ENCODE results near the gene USB1.

Gene USB1

DNA sequence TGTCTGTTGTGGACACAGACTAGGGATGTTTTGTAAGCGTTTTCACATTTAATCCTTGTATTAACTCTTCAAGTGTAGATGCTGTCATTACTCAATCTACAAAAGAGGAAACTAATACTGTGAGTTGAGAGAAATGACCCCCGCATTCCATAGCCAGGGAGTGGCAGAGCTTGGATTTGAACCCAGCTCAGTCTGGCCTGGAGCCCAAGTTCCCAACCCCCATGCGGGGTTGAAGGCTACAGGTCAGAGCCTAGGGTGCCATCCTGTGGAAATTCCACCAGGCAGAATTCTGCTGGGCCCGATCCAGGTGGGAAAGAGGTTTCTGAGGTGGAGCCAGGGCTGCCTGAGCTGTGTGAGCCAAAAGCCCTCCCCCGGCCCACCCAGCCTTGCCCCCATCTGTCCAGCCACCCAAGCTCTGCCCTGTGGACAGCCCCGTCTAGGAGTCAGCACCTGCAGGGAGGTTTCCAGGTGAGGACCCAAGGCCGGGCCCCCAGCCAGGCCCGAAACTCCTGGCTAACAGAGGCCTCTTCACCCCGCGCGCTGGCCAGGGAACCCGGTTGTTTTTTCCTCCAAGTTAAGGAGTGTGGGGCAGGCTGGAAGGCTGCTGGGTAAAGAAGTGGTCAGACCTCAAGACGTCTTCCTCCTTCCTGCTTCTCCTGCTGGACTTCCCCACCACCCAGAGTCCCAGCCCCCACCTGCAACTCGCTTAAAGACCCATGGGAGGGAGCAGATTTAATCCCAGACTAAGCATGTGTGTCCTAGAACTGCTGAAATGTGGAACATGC is 30.0 kb downstream of the USB1 start:
- H3K4me3 ChIP-seq (ENCODE audit: low read depth, low read length) = no peak overlapping the region

DNA sequence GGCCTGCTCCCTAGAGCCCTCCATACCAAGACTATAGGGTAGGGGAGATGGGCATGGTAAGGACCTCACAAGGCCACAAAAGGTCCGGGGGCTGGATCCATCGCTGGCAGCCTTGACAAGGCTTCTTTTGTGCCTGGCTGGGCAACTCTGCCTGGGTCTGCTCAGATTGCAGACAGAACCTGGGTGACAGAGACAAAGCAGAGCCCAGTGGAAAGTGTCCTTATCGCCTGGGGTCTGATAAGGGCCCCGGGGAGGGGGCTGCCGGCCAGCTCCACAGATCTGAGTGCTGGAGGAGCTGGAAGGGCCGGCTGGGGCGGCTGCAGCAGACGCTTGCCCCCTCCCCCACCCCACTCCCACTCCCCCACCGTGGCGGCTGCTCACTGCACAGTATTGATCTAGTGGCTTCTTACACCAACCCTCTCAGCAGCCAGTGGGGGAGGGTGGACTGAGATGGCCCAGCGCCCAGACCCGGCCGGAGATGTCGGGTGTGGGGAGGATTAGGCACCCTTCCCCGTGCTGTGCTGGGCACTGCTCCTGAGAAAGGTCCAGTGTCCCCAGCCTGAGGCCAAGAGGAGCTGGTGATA is 31.6 kb downstream of the USB1 start:
- no peak overlapping the region for H3K4me3 ChIP-seq (ENCODE audit: low read depth, low read length)

DNA sequence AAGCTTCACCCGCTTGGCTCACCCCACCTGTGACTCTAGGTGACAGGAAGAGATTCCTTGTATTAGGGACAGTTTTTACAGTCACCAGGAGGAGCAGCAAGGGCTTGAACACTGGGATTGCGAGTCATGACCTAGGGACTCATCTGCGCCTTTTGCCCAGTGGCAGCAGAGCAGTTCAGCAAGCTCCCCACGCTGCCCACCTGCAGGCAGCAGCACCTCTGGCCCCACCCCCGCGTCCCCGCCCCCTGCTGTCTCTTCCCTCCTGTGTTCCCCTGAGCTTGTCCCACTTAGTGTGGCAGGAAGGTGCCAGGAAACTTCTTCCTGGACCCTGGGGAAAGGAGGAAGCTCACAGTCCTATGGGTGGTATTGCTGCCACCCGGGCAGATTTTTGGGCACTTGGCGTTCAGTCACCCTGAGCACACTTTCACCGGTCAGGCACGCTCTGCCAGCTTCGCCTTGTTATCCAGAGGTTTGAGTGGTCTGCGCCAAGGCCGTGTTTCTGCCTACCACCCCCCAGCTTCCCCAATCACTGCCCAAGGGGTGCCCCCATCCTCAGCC is 33.0 kb downstream of the USB1 start:
- no peak overlapping the region for H3K4me3 ChIP-seq (ENCODE audit: low read depth, low read length)

DNA sequence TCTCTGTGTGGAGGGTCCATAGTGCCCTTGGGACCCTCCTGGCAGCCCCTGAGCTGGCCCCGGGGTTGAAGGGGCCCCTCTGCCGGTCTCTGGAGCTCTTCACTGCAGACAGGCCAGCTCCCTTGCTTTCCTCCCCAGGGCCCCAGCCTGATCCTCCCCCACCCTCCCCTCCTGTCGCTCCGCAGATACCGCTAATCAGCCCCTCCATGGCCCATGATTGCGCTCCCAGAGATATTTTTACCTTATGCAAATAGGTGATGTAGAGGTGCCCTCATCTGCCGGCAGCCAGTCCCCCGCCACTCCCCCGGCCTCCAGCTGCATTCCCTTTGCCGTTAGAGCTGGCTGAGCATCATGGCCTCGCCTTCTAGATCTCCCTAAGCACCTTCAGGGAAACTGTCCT is 33.6 kb downstream of the USB1 start:
- H3K4me3 ChIP-seq (ENCODE audit: low read depth, low read length) = no peak overlapping the region

DNA sequence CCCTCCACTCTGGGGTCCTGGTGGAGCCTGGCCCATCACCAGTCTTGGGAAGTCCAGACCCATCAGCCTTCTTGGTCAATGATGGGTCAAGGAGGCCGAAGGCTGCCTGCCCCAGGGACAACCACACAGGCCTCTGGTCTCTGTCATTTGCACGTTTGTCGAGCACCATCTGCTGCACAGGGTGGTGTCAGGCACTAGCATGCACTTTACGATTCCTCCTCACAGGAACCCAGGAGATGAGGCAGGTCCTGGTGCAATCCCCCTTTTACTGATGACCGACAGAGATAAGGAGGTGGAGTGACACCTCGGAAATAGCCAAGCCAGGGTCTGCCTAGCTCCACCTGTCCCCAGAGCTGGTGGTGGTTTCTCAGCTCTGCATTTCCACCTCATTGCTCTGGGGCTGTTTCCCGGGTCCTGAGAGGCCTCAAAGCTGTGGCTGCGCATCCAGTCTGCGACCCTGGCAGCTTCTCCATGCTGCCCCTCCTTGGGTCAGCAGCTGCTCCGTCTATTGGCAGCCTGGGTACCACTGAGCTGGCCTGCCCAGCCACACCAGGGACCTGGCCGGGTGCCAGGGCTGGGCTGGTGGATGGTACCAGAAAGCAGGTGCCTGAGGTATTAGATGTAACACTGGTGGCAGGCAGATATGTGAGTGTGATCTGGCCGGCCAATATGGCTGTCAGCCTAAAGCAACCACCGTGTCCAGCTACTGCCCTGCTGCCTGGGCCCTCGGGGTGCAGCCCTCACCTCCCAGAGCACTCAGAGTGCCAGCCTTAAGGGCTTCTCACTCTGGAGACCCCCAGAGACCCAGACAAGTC is 34.4 kb downstream of the USB1 start:
- no peak overlapping the region for H3K4me3 ChIP-seq (ENCODE audit: low read depth, low read length)

DNA sequence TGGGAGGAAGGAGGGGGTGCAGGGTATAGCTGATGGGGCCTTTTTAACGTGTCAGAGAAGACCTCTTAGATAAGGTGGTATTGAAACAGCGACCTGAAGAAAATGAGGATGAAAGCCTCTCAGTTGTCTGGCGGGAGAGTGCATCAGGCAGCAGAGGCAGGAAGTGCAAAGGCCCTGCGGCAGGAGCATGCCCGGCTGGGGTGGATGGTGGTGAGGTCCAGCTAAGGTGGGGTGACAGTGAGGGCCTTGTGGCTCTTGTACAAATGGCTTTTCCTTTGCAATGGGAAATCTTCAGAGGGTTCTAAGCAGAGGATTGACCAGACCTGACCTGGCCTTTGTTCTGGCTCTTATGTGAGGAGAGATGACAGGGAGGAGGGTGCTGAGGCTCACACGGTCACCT is 35.7 kb downstream of the USB1 start:
- H3K4me3 ChIP-seq (ENCODE audit: low read depth, low read length) = no peak overlapping the region

DNA sequence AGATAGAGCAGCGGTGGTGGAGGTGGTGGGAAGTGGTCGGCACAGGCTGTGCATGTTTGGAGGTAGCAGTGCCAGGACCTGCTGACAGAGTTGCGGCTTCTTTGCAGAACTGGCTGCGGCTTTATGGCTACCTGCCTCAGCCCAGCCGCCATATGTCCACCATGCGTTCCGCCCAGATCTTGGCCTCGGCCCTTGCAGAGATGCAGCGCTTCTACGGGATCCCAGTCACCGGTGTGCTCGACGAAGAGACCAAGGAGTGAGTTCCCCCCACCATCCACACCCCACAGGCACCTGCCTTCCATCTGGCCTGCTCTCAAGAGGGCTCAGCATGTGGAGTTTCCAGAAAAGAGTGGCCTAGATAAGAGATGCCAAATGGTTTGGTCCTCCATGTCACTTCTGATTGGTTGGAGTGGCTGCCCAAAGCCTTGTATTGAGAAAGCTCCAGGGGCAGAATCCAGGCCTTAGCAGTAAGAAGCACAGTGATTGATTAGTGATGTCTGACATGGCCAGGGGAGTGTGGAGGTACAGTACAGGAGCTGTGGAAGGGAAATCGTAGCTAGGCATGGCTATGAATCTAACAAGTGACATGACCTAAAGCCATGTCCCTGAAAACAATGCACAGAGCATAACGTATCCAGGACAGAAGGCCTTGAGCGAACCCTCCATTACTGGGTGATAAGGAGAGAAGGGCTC is 36.3 kb downstream of the USB1 start:
- no peak overlapping the region for H3K4me3 ChIP-seq (ENCODE audit: low read depth, low read length)

DNA sequence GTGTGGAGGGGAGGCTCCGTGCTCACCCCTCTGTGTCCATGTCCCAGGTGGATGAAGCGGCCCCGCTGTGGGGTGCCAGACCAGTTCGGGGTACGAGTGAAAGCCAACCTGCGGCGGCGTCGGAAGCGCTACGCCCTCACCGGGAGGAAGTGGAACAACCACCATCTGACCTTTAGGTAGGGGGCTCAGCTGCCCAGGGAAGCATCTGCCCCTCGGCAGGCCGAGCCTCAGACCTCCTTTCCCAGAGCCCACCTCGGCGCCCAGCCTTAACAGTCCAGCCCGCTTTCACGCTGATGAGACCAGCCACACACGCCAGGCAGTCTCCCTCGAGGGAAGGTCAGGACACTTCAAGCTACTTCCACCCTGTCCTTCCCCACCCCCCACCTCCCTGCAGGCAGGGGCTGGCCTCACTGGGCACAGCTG is 37.0 kb downstream of the USB1 start:
- no peak overlapping the region for H3K4me3 ChIP-seq (ENCODE audit: low read depth, low read length)

DNA sequence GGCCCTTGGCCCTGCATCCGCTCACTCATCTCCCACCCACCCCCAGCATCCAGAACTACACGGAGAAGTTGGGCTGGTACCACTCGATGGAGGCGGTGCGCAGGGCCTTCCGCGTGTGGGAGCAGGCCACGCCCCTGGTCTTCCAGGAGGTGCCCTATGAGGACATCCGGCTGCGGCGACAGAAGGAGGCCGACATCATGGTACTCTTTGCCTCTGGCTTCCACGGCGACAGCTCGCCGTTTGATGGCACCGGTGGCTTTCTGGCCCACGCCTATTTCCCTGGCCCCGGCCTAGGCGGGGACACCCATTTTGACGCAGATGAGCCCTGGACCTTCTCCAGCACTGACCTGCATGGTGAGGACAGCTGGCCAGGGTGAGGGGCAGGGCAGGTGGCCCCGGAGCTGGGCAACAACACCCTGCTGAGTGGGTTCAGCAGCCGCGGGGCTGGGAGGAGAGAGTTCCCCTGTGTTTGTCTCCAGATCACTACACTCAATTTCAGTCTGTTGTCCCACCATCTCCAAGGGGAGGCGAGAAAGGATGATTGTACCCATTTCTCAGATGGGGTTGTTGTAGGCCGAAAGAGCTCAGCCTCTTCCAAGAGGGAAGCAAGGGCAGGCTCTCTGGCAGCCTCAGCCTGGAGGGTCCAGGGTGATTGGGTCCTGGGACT is 38.8 kb downstream of the USB1 start:
- H3K4me3 ChIP-seq (ENCODE audit: low read depth, low read length) = no peak overlapping the region

DNA sequence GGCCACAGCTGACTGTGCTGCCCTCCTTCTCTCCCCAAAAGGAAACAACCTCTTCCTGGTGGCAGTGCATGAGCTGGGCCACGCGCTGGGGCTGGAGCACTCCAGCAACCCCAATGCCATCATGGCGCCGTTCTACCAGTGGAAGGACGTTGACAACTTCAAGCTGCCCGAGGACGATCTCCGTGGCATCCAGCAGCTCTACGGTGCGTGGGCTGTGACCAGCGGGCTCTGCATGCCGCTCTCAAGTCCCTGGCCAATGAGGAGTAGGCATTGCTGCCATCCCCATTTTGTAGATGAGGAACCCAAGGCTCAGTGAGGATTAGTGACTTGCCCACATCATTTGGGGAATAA is 39.3 kb downstream of the USB1 start:
- H3K4me3 ChIP-seq (ENCODE audit: low read depth, low read length) = no peak overlapping the region

DNA sequence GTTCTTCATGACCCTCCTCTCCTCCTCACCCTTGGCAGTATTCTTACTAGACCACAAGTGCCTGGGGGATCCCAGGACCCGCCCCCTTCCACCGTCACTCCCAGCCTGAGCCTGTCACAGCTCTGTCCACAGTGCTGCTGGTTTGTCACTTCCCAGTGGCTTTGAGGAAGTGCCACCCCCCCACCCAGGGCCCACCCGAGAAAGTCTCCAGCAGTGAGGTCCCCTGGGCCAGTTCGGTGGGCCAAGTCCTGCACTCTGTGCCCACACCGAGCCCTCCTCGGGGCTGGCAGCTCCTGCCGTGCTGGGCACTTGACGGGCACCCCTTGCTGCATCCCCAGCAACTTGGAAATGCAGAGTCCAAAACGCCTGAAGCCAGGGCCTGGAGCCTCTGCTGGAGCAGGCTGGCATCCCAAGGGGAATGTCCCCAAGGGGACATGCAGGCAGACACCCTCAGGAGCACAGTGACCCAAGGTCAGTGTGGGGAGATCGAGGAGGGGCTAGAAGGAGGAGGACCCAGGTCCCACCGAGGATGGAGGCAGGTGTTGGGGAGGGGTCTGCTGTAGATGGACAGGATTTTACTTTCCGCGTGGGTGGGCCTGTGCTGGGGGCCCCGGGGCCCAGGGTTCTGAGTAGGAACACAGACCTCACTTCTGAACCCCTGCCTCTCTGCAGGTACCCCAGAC is 39.9 kb downstream of the USB1 start:
- H3K4me3 ChIP-seq (ENCODE audit: low read depth, low read length) = no peak overlapping the region

DNA sequence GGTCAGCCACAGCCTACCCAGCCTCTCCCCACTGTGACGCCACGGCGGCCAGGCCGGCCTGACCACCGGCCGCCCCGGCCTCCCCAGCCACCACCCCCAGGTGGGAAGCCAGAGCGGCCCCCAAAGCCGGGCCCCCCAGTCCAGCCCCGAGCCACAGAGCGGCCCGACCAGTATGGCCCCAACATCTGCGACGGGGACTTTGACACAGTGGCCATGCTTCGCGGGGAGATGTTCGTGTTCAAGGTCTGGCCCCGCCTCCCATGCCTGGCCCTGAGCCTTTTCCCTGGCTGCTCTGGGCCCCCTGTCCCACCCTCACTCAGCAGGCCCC is 40.4 kb downstream of the USB1 start:
- no peak overlapping the region for H3K4me3 ChIP-seq (ENCODE audit: low read depth, low read length)

DNA sequence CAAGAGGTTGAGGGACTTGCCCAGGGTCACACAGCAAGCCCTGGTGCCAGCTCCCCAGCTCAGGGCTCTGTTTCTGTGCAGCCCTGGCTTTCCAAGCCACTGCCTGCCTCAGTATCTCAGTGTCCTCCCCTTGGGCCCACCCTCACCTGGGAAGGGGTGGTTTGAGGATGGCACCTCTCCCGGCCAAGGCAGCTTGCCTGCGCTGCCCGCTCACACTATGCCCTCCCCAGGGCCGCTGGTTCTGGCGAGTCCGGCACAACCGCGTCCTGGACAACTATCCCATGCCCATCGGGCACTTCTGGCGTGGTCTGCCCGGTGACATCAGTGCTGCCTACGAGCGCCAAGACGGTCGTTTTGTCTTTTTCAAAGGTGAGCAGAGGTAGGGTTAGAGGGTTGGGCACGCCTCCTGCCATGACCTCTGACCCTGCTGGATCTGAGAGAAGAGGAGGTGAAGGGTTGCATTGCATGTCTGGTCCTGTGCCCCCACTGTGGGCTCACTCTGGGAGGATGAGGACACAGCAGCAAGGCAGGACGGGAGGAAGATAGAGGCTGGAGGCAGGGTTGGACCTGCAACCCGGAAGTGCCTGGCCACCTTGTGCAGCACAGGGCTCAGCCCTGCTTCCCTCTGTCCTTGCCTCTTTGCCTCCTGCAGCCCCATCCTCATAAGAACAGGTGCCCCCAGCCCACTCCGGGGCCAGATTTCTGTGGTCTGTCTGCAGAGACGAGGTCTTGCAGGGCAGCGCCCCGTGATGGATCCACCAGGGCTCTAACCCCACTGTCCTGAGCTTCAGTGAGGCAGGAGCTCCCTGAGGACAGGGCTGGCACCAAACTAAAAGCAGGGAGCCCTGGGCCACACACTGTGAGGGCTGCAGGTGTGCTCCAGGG is 41.0 kb downstream of the USB1 start:
- no peak overlapping the region for H3K4me3 ChIP-seq (ENCODE audit: low read depth, low read length)

DNA sequence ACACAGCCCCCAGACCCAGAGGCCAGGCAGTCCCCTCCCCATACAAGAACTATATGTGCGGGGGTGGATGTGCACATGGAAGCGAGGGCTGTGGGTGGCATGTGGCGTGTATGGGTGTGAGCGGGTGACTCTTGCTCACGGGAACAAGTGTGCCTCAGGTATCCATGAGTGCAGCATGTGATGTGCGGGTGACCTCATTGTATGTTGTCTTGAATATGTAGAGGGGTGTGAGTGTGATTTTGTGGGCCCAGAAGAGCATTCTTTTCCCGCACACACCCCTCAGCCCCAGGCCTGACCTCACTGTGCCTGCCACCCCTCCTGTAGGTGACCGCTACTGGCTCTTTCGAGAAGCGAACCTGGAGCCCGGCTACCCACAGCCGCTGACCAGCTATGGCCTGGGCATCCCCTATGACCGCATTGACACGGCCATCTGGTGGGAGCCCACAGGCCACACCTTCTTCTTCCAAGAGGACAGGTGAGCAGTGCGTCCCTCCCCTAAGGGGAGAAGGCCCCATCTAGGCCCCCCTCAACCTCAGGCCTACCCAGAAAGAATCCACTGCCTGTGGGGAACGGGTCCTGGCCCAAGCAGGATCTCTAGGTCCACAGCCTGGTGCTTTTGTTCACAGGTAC is 41.8 kb downstream of the USB1 start:
- H3K4me3 ChIP-seq (ENCODE audit: low read depth, low read length) = no peak overlapping the region

DNA sequence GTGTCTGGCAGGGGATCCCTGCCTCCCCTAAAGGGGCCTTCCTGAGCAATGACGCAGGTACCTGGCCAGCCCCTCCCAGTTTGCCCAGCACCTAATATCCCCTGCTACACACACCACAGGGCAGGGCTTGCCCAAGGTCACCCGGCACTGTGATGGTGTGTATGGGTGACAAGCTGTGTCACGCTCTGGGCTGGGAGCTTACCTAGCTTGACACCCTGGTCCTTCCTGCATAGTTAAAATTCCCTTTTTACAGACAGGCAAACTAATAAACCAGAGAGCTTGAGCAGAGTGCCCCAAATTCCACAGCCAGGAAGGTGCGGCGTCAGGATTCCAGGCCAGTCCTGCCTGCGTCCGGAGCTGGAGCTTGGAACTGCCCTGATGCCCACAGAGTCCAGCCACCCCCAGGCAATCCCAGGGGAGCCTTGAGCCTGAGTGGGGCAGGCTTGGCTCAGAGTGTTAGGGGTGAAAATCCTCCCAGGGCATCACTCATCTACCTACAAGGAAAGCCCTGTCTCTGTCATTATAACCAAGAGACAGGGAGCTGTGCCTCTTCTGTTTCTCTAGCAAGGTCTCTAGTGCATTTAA is 42.5 kb downstream of the USB1 start:
- no peak overlapping the region for H3K4me3 ChIP-seq (ENCODE audit: low read depth, low read length)

DNA sequence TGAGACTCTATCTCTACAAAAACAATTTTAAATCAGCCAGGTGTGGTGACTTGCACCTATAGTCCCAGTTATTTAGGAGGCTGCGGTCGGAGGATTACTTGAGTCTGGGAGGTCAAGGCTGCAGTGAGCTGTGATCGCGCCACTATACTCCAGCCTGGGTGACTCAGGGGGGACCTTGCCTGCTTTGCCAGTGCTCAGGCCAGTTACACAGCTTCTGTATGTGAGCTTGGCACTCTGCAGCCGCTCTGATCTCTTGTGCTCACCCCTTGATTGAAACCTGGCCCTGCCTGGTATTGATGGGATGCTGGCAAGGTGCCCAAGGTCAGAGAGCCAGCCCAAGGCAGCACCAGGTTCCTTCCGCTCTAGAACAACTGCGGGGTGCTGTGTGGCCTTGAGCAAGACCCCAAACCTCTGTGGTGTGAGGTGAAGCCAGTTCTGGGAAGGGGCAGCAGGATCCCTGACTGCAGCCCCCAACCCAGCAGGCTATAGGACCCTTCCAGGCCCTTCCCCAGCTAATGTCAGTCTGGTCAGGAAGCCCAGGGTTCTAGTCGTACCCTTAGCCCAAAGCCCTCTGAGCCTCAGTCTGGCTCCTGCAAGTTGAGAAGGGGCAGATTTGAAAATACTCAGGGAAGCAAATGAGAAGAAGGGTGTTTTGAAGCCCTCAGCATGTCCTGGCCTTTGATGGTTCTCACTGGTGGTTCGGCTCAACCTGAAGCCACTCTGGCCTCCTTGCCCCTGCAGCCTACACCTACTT is 43.2 kb downstream of the USB1 start:
- no peak overlapping the region for H3K4me3 ChIP-seq (ENCODE audit: low read depth, low read length)

DNA sequence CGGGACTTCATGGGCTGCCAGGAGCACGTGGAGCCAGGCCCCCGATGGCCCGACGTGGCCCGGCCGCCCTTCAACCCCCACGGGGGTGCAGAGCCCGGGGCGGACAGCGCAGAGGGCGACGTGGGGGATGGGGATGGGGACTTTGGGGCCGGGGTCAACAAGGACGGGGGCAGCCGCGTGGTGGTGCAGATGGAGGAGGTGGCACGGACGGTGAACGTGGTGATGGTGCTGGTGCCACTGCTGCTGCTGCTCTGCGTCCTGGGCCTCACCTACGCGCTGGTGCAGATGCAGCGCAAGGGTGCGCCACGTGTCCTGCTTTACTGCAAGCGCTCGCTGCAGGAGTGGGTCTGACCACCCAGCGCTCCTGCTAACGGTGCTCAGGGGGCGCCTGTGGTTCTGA is 43.9 kb downstream of the USB1 start:
- no peak overlapping the region for H3K4me3 ChIP-seq (ENCODE audit: low read depth, low read length)

Measured in iPS-11a (cell line).